Activated naive CD8-positive, alpha-beta T cell treated with anti-CD3 and anti-CD28 coated beads for 36 hours (primary cell): ENCODE results near the gene IVD. TPM values are rescaled to one million over a fixed set of nuclear protein-coding genes. Genes with fewer than 3 reads are reported as not detected.

Experiments
- DNase-seq: peaks from one replicate; pipeline ENCODE4 v3.0.0; 2021
- H3K27ac Mint-ChIP-seq: one replicate; pipeline ENCODE4 v1.8.0; 2022; ENCODE audit warnings: mild to moderate bottlenecking, moderate library complexity, mixed read lengths
- H3K27me3 Mint-ChIP-seq: one replicate; pipeline ENCODE4 v1.8.0; 2022; ENCODE audit warnings: mild to moderate bottlenecking, mixed read lengths
- H3K36me3 Mint-ChIP-seq: one replicate; pipeline ENCODE4 v1.8.0; 2021; ENCODE audit warnings: mild to moderate bottlenecking, mixed read lengths
- H3K4me1 Mint-ChIP-seq: one replicate; pipeline ENCODE4 v1.8.0; 2021; ENCODE audit warnings: mixed read lengths
- H3K4me3 Mint-ChIP-seq: one replicate; pipeline ENCODE4 v1.8.0; 2022; ENCODE audit warnings: mild to moderate bottlenecking, moderate library complexity, mixed read lengths
- H3K9me3 Mint-ChIP-seq: one replicate; pipeline ENCODE4 v1.8.0; 2022; ENCODE audit warnings: mixed read lengths
- total RNA-seq, 2 experiments: library from RNA; stranded (reverse); gene quantifications; one replicate each; pipeline ENCODE4 v1.2.3, GENCODE V29; 2021

Gene IVD
- total RNA-seq, 2 experiments from 2014 or later, result 64.9 to 68.6 TPM

DNA sequence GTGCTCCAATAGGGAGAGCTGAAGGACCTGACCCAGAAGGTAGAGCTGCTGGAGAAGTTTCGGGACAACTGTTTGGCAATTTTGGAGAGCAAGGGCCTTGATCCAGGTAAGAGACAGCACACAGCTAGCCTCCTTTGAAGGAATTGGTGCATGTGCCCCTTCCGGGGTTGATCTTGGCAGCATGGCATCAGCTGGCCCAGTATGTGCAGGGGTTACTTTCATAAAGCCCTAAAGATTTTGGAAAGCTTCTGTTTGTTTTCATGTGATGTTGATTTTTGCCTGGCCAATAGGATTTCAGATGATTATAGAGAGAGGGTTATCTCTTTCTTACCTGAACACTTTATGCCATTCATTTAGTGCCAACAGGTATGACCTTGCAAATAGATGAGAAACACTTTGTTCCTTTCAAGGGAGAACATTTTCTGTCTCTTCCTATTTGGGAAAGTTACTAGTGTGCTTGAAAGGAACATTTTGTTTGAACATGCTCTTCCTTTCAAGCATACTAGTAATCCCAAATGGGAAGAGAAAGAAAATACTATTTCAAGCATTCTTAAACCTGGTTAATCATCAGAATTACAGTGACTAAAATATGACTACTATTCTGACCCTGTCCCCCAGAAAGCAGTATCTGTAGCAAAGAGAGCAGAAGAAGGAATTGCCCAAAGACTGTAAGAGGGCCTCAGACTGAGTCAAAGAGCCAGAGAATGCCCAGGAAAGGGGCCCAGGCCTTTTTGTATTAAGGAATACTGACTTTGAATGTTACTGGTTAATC is 15.6 kb upstream of the IVD start:
- Mint-ChIP-seq H3K36me3 (peaks cover 42% of the 10 kb centered on the region), H3K9me3 (no peaks in the 10 kb centered on the region), H3K4me1 (peaks cover 5% of the 10 kb centered on the region), H3K4me3 (no peak overlapping the region), H3K27ac (no peak overlapping the region), H3K27me3 (no peaks in the 10 kb centered on the region)
- DNase-seq, result no peak

DNA sequence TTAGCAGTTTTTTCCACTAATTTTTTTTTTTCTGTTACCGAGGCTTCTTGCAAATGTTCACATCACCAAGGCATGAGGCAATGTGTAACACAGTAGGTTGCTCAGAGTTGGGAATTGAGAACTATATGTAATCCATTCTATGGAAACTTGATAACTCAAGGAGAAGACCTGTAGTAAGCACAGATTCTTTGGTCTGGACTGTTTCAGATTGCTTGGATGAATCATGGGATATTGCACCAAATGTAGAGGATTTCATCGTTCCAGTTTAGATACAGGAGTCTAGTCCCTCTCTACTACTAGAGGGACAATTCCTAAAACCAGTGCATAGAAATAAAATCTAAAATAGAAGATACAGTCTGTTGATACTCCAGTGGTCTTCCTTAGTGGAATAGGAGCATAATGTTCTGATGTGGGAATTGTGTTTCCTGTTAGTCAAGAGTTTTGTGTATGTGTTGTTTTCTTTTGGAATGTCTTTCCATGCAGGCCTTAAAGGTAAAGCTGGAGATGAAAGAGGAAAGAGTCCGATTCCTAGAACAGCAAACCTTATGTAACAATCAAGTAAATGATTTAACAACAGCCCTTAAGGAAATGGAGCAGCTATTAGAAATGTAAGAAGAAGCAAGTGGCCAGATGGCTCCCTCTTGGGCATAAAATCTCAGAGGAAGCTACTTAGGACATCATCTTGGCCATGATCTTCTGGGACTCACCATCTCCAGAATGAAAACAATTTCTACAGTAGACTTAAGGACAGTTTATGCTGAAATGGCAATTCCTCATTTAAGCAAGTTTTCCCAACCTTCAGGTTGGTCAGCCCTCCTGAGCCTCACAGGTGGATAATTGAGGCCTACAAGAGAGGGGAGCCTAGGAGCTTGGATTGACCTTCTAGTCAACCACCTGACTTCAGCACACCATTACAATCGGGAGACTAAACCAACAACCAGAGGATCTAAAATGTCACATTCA is 12.3 kb upstream of the IVD start:
- H3K4me3 Mint-ChIP-seq, result no peak overlapping the region
- peak overlapping the region; percentile 39 for H3K27ac Mint-ChIP-seq
- DNase-seq, result no peak
- H3K9me3 Mint-ChIP-seq, result no peaks in the 10 kb centered on the region
- H3K27me3 Mint-ChIP-seq, result no peaks in the 10 kb centered on the region
- H3K4me1 Mint-ChIP-seq, result peaks cover 8% of the 10 kb centered on the region
- H3K36me3 Mint-ChIP-seq, result peaks cover 30% of the 10 kb centered on the region

DNA sequence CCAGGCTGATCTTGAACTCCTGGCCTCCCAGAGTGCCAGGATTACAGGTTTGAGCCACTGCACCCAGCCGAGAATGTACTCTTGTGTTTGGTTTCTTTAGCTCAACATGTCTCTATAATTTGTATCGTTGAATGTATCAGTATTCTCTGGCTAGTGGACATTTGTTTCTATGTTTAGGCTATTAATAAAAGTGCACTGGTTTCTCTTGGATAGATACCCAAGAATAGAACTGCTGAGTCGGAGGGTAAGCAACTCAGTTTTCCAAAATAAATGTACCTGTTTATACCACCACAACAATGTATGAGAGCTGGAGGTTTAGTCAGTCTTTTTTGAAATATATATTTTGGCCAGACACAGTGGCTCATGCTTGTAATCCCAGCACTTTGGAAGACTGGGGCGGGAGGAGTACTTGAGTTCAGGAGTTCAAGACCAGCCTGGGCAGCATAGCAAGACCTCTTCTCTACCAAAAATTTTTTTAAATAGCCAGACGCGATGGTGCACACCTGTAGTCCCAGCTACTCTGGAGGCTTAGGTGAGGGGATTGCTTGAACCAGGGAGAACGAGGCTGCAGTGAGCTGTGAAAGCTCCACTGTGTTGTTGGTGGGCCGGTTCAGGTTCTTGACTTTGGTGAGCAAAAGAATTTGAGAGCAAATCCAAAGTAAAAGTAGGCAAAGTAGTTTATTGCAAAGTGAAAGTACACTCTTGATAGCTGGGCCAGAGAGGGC is 7.7 kb upstream of the IVD start:
- Mint-ChIP-seq H3K4me3 (peak overlapping the region; percentile 60), H3K4me1 (peaks cover 18% of the 10 kb centered on the region), H3K36me3 (peaks cover 12% of the 10 kb centered on the region), H3K27me3 (no peaks in the 10 kb centered on the region), H3K9me3 (no peaks in the 10 kb centered on the region), H3K27ac (peak overlapping the region; percentile 70)
- DNase-seq, result no peak

DNA sequence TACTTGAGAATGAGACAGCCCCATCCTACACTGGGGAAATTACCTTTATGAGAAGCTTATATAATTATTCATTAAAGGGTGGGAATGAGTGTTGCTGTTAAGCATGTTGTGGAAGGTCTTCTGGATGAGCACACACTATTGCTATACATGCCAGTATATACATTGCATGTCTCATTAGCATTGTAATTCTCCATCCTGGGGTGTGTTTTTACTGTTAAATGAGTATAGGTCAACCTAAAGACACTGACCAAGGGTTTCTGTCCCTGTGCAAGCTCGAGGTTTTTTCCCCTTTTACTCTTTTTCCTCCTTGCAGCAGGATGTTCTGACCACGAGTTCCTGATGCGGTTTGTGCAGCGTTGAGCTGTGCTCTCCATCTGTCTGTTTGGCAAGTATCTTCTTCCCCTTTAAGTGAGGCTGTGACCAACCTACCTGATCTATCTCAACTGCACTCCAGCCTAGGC is 7.2 kb upstream of the IVD start:
- H3K9me3 Mint-ChIP-seq, result no peaks in the 10 kb centered on the region
- H3K27me3 Mint-ChIP-seq, result no peaks in the 10 kb centered on the region
- no peak for DNase-seq
- H3K4me1 Mint-ChIP-seq, result peaks cover 19% of the 10 kb centered on the region
- H3K36me3 Mint-ChIP-seq, result peaks cover 9% of the 10 kb centered on the region
- peak overlapping the region; percentile 60 for H3K4me3 Mint-ChIP-seq
- peak overlapping the region; percentile 88 for H3K27ac Mint-ChIP-seq

DNA sequence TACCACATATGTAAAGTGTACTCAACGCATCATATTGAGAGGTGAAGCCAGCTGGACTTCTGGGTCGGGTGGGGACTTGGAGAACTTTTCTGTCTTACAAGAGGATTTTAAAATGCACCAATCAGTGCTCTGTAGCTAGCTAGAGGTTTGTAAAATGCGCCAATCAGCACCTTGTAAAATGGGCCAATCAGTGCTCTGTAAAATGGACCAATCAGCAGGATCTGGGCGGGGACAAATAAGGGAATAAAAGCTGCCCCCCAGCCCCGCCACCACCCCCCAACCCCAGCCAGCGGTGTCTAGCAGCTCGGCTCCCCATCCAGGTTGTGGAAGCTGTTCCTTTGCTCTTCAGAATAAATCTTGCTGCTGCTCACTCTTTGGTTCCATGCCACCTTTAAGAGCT is 6.2 kb upstream of the IVD start:
- Mint-ChIP-seq H3K9me3 (no peaks in the 10 kb centered on the region), H3K4me3 (no peak overlapping the region), H3K4me1 (peaks cover 24% of the 10 kb centered on the region), H3K27ac (no peak overlapping the region), H3K36me3 (peaks cover 6% of the 10 kb centered on the region), H3K27me3 (no peaks in the 10 kb centered on the region)
- no peak for DNase-seq

DNA sequence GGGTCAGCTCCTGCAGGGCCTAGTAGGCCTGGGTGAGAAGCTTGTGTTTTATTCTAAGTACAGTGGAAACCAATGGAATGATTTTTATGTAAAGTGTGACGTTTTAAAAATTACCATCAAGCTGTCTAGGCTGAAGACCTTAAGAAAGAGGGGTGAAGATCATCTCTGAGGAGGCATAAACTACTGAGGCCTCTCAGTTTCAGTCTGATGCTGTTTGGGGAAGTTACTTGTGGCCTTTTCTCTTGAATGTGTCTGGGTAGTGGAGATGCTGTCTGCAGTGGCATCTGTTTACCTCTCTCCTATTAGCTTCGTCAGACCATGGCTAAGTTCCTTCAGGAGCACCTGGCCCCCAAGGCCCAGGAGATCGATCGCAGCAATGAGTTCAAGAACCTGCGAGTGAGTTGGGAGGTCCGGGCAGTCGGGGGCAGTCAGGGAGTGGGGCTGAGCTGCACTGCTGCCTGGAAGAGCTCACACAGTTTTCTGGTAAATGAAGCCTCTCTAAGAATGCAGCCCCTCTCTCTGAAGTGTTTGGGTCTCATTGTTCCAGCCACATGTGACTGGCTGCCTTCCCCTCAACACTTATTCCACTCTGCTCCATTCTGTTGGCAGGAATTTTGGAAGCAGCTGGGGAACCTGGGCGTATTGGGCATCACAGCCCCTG is 1.9 kb downstream of the IVD start:
- H3K27me3 Mint-ChIP-seq, result no peaks in the 10 kb centered on the region
- peaks cover 45% of the 10 kb centered on the region for H3K4me1 Mint-ChIP-seq

DNA sequence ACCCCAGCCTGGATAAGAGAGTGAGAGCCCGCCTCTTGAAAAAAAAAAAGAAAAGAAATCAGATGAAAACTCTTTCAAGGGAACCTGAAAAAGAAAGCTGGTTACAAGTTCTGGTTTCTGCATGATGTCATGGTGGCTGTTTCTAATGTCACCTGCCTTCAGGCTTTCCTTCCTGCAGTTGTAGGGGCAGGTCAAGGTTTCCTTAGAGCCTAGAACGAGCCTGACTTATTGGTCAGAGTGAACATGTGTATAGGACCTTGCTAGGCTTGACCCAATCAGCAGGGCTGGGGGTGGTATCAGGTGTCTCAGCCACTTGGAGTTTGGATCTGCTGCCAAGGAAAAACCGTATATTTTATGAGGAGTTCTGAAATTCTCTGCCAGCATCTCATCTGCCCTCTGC is 3.8 kb downstream of the IVD start:
- Mint-ChIP-seq H3K4me1 (peaks cover 39% of the 10 kb centered on the region), H3K27ac (peak overlapping the region; percentile 65), H3K27me3 (no peaks in the 10 kb centered on the region), H3K4me3 (no peak overlapping the region), H3K9me3 (no peaks in the 10 kb centered on the region), H3K36me3 (peaks cover 32% of the 10 kb centered on the region)
- no peak for DNase-seq

More for the DNA sequence above, 1.9 kb downstream of the IVD start:
- H3K4me3 Mint-ChIP-seq, result peak overlapping the region; percentile 78
- peak overlapping the region; percentile 43 for H3K27ac Mint-ChIP-seq
- H3K36me3 Mint-ChIP-seq, result peaks cover 30% of the 10 kb centered on the region
- no peak for DNase-seq
- H3K9me3 Mint-ChIP-seq, result no peaks in the 10 kb centered on the region

DNA sequence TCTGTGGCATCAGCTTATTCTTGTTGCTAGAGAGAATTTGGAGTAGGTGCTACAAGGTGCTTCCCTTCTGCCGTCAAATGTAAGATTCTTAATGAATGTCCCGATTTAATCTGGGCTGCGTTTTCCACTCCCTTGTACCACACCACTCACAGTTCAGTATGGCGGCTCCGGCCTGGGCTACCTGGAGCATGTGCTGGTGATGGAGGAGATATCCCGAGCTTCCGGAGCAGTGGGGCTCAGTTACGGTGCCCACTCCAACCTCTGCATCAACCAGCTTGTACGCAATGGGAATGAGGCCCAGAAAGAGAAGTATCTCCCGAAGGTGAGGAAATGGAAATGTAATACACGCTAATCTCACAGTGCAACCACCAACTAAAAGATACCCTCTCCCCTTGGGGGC is 4.9 kb downstream of the IVD start:
- peaks cover 30% of the 10 kb centered on the region for H3K4me1 Mint-ChIP-seq
- no peaks in the 10 kb centered on the region for H3K9me3 Mint-ChIP-seq
- DNase-seq, result no peak
- peaks cover 32% of the 10 kb centered on the region for H3K36me3 Mint-ChIP-seq
- H3K4me3 Mint-ChIP-seq, result no peak overlapping the region
- no peaks in the 10 kb centered on the region for H3K27me3 Mint-ChIP-seq
- peak overlapping the region; percentile 64 for H3K27ac Mint-ChIP-seq

DNA sequence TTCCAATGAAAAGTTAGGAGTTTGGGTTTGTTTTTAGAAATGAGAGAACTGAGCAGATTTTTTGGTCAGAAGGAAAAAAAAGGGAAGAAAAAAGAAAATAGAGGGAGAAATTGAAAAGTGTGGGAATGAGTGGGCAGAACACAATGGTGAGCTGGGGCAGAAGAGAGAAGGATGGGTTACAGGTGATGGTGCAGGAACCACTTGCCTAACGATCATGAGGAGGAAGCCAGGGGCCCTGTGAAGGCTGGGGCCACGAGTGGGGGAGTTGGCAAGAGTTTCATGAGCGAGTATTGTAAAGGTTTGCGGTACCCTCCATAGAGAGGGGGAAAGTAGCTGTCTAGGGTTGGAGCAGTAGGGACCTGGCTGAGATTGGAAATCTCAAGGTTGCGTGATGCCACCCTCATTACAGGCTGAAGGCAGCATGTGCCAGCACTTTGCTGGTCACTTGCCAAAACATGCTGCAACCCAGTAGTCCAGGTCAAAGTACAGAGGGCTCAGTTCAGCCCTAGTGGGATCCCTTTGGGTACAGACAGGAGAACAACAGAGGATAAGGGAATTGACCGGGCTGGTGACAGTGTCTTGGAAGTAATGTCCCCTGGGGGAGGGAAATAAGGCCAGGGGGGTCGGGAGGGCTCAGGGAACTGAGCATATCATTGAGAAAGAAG is 6.6 kb downstream of the IVD start:
- H3K36me3 Mint-ChIP-seq, result peaks cover 26% of the 10 kb centered on the region
- peaks cover 21% of the 10 kb centered on the region for H3K4me1 Mint-ChIP-seq
- no peak overlapping the region for H3K4me3 Mint-ChIP-seq
- DNase-seq, result no peak
- H3K9me3 Mint-ChIP-seq, result no peaks in the 10 kb centered on the region
- no peaks in the 10 kb centered on the region for H3K27me3 Mint-ChIP-seq
- H3K27ac Mint-ChIP-seq, result peak overlapping the region; percentile 11

DNA sequence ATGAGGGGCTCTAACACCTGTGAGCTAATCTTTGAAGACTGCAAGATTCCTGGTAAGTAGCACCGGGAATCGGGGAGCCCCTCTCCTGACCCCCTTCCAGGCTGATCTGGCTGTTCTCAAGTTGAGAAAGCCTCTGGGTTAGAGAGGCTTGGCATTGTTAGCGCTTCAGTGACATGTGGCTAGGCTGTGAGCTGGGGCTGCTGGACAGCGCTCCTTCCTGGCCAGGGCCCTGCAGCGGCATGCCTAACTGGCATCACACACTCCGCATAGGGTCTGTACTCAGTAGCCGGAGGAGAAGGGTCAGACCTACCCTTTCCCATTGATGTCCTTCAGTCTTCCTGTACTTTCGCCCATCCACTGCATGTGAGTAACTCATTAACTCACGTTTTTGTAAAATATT is 7.4 kb downstream of the IVD start:
- peaks cover 14% of the 10 kb centered on the region for H3K4me1 Mint-ChIP-seq
- H3K36me3 Mint-ChIP-seq, result peaks cover 26% of the 10 kb centered on the region
- no peak overlapping the region for H3K4me3 Mint-ChIP-seq
- no peak for DNase-seq
- no peaks in the 10 kb centered on the region for H3K27me3 Mint-ChIP-seq
- no peaks in the 10 kb centered on the region for H3K9me3 Mint-ChIP-seq
- H3K27ac Mint-ChIP-seq, result no peak overlapping the region

DNA sequence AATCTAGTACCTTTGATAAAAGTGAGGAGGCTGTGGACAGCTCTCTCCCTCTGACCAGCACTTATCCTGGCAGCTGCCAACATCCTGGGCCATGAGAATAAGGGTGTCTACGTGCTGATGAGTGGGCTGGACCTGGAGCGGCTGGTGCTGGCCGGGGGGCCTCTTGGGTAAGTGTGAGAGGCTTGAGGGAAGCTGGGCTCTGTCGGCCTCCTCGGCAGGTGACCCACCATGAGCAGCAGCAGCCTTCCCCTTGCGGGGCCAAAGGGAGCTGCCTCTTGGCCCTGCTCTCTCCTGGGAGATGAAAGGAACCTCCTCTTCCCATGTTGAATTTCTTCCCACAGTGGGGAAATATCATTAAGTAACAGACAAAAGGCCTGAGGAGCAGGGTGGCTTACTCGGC is 9.2 kb downstream of the IVD start:
- H3K27ac Mint-ChIP-seq, result no peak overlapping the region
- H3K4me3 Mint-ChIP-seq, result no peak overlapping the region
- H3K9me3 Mint-ChIP-seq, result no peaks in the 10 kb centered on the region
- H3K36me3 Mint-ChIP-seq, result peaks cover 20% of the 10 kb centered on the region
- H3K4me1 Mint-ChIP-seq, result no peaks in the 10 kb centered on the region
- DNase-seq, result no peak
- no peaks in the 10 kb centered on the region for H3K27me3 Mint-ChIP-seq

DNA sequence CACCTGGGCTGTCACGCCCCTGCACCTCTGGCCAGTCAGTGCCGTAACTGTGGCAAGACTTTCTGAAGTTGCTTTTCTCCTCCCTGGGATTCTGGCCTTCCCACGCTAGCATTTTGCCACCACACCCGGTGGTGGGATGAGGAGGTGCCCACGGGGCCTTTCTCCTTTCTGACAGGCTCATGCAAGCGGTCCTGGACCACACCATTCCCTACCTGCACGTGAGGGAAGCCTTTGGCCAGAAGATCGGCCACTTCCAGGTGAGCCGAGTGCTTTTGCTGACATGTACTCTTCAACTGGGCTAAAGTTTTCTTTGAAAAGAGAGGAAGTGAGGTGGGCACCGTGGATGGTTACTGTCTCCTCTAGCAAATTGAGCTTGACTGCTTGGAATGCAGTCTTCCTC is 9.6 kb downstream of the IVD start:
- Mint-ChIP-seq H3K4me3 (no peak overlapping the region), H3K27me3 (no peaks in the 10 kb centered on the region), H3K36me3 (peaks cover 20% of the 10 kb centered on the region), H3K9me3 (no peaks in the 10 kb centered on the region), H3K27ac (no peak overlapping the region), H3K4me1 (no peaks in the 10 kb centered on the region)
- DNase-seq, result no peak

DNA sequence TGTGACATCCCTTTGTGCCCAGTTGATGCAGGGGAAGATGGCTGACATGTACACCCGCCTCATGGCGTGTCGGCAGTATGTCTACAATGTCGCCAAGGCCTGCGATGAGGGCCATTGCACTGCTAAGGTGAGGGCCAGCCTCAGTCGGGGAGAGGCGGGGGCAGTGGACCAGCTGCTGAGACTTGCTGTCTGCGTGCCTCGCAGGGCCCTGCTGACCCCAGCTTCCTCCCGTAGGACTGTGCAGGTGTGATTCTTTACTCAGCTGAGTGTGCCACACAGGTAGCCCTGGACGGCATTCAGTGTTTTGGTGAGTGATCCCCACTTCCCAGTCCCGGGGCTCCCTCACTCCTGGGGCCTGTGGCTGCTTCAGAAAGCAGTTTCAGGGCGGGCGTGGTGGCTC is 10.5 kb downstream of the IVD start:
- no peaks in the 10 kb centered on the region for H3K4me1 Mint-ChIP-seq
- no peaks in the 10 kb centered on the region for H3K27me3 Mint-ChIP-seq
- no peak for DNase-seq
- H3K9me3 Mint-ChIP-seq, result no peaks in the 10 kb centered on the region
- H3K27ac Mint-ChIP-seq, result peak overlapping the region; percentile 43
- H3K36me3 Mint-ChIP-seq, result peaks cover 15% of the 10 kb centered on the region
- no peak overlapping the region for H3K4me3 Mint-ChIP-seq

DNA sequence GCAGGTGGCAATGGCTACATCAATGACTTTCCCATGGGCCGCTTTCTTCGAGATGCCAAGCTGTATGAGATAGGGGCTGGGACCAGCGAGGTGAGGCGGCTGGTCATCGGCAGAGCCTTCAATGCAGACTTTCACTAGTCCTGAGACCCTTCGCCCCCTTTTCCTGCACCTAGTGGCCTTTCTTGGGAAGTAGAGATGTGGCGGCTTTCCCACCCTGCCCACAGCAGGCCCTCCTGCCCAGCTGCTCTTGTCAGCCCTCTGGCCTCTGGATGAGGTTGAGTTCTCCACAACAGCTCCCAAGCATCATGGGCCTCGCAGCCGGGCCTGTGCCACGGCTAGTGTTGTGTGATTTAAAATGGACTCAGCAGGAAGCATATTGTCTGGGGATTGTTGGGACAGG is 12.5 kb downstream of the IVD start:
- no peaks in the 10 kb centered on the region for H3K27me3 Mint-ChIP-seq
- no peak overlapping the region for H3K27ac Mint-ChIP-seq
- H3K4me1 Mint-ChIP-seq, result no peaks in the 10 kb centered on the region
- H3K4me3 Mint-ChIP-seq, result no peak overlapping the region
- H3K9me3 Mint-ChIP-seq, result no peaks in the 10 kb centered on the region
- DNase-seq, result no peak
- H3K36me3 Mint-ChIP-seq, result no peaks in the 10 kb centered on the region
